Keratinocyte (primary cell): ENCODE results near the gene ADCY4.

ENCODE experiments used
- CTCF ChIP-seq, 3 experiments: IDR thresholded peaks in 1 of 3; conservative IDR thresholded peaks in 1 of 3; optimal IDR thresholded peaks in 1 of 3; 2 replicates in 2 of 3; 3 replicates in 1 of 3; pipeline versions ENCODE3 to v1.5.1; 2011; ENCODE audit warnings: low read length in 3 of 3, mild to moderate bottlenecking in 3 of 3, moderate library complexity in 2 of 3, control low read depth in 1 of 3, inconsistent platforms in 1 of 3; ENCODE audit not compliant: insufficient read depth in 2 of 3; ENCODE audit errors: extremely low read depth in 1 of 3
- EZH2 ChIP-seq: IDR thresholded peaks from one replicate; pipeline ENCODE4 v1.6.1; 2012; ENCODE audit warnings: inconsistent platforms, mild to moderate bottlenecking, low read length, moderate library complexity

- peak in 1 of 3 experiments; percentile 8 for TF ChIP-seq CTCF (optimal IDR thresholded peaks at IDR 0.05 in 1 of 3, IDR thresholded peaks at IDR 0.05 in 1 of 3, conservative IDR thresholded peaks at IDR 0.05 in 1 of 3; ENCODE audit: extremely low read depth in 1 of 3, insufficient read depth in 2 of 3, low read length in 3 of 3)
- TF ChIP-seq EZH2, result no peak
Observed at GRCh38 chr14:24331731-24332267, 3.1 kb downstream of the ADCY4 start.
